ENCODE data around the gene ATRAID. TPM values are rescaled to one million over a fixed set of nuclear protein-coding genes. Genes with fewer than 3 reads are reported as not detected.

ATRAID gene
- total and polyA plus RNA-seq, 2 donors (not counting 3 experiments of a cell fraction or from before 2014, with no cell fraction given): 84.3 to 283 TPM

GRCh38 chr2:27205206-27205605 is 6.6 kb upstream of the ATRAID start:
- dilution Hi-C loops (cut with MboI; ENCODE audit: extremely low pct_ligation_motif_present, low sequenced_read_pairs): no loop called here
- H3K79me2 ChIP-seq (ENCODE audit: control insufficient read depth, insufficient read depth, low read length): peaks cover 8% of the 10 kb centered on the region
- BruUV-seq (replicated peaks): no TSS peak
- H3K9me3 ChIP-seq (replicated peaks; ENCODE audit: control insufficient read depth, insufficient read depth, low read length): no peaks in the 10 kb centered on the region
- H3K4me2 ChIP-seq (ENCODE audit: insufficient read depth, low read length): no peak overlapping the region
- no peak overlapping the region for H3K9ac ChIP-seq (replicated peaks; ENCODE audit: extremely low read depth, insufficient read depth, low read length)
- H3K27ac ChIP-seq (ENCODE audit: insufficient read depth, low read depth, low read length): no peak overlapping the region
- FAIRE-seq (no peak), DNase-seq (ENCODE audit: low read depth, low spot score) (no peak)
- no peaks in the 10 kb centered on the region for H4K20me1 ChIP-seq (replicated peaks; ENCODE audit: control insufficient read depth, extremely low read depth, insufficient read depth, low read length)
- H3K27me3 ChIP-seq (ENCODE audit: control insufficient read depth in 2 of 2, insufficient read depth in 2 of 2, low read length in 2 of 2): no peaks in the 10 kb centered on the region
- ChIA-PET POLR2A (no interaction called here), CTCF (no interaction called here)
- H3K9me1 ChIP-seq (replicated peaks; ENCODE audit: control insufficient read depth, extremely low read depth, insufficient read depth, low read length): no peaks in the 10 kb centered on the region
- H3K4me3 ChIP-seq (replicated peaks in 1 of 3; ENCODE audit: insufficient read depth in 1 of 3, low read depth in 1 of 3, low read length in 3 of 3): no peak overlapping the region
- H3K36me3 ChIP-seq (ENCODE audit: control insufficient read depth in 2 of 2, extremely low read depth in 1 of 2, insufficient read depth in 2 of 2, low read length in 2 of 2): peaks cover 37 to 52% of the 10 kb centered on the region in 2 experiments
- intact Hi-C loops (cut with micrococcal nuclease): no loop called here
- TF ChIP-seq FOS (IDR thresholded peaks at IDR 0.05; ENCODE audit: borderline replicate concordance, insufficient read depth, low read length) (no peak), POLR2A (IDR thresholded peaks at IDR 0.05; ENCODE audit: low read depth, low read length) (no peak), JUN (IDR thresholded peaks at IDR 0.05; ENCODE audit: borderline replicate concordance, insufficient read depth, insufficient read length, low read depth) (no peak), MAX (IDR thresholded peaks at IDR 0.05; ENCODE audit: insufficient read depth, insufficient read length) (no peak), POLR2AphosphoS5 (IDR thresholded peaks at IDR 0.05; ENCODE audit: insufficient read depth, low read depth, low read length) (no peak), GATA2 (IDR thresholded peaks at IDR 0.05; ENCODE audit: insufficient read depth, insufficient read length, low read depth, low read length) (no peak), EZH2 (IDR thresholded peaks at IDR 0.05; ENCODE audit: borderline replicate concordance, low read depth, low read length, severe bottlenecking) (no peak), MYC (IDR thresholded peaks at IDR 0.05; ENCODE audit: low read depth, low read length) (no peak), CTCF (IDR thresholded peaks at IDR 0.05; ENCODE audit: extremely low read depth in 1 of 2, insufficient read depth in 1 of 2, low read depth in 1 of 2, low read length in 2 of 2) (no peak)
- H3K4me1 ChIP-seq (ENCODE audit: control insufficient read depth, extremely low read depth, insufficient read depth, low read length): no peaks in the 10 kb centered on the region
- H2AFZ ChIP-seq (ENCODE audit: low read depth, low read length): no peak overlapping the region

Data from endothelial cell of umbilical vein (primary cell).